PC-3 (cell line): Measurements from ENCODE around the gene COLEC11.

Experiments
- CTCF ChIP-seq: fragments of 300-600 bp; sonication (generic); conservative IDR thresholded peaks from 2 replicates; pipeline ENCODE4 v1.5.1; 2017; ENCODE audit warnings: antibody characterized with exemption, low read depth, mild to moderate bottlenecking, low read length
- EZH2 ChIP-seq: fragments of 300-600 bp; sonication (generic); IDR thresholded peaks from one replicate; pipeline ENCODE4 v1.6.1; 2017; ENCODE audit warnings: antibody characterized with exemption, mild to moderate bottlenecking, low read length; ENCODE audit not compliant: unreplicated experiment
- EZH2phosphoT487 ChIP-seq: fragments of 300-600 bp; sonication (generic); IDR thresholded peaks from 2 replicates; pipeline ENCODE4 v1.6.1; 2018; ENCODE audit warnings: mild to moderate bottlenecking, antibody characterized with exemption, low read length, borderline replicate concordance

GRCh38 chr2:3648652-3649177 lies 53.8 kb downstream of the COLEC11 start:
- TF ChIP-seq EZH2 (no peak), CTCF (no peak), EZH2phosphoT487 (no peak)
